K562 (cell line): Measurements from ENCODE around the gene TMEM87A. TPM values are rescaled to one million over a fixed set of nuclear protein-coding genes. Genes with fewer than 3 reads are reported as not detected.

ENCODE experiments used
- ARID2 ChIP-seq: fragments of 450-650 bp; IDR thresholded peaks from 2 replicates; pipeline ENCODE4 v1.6.1; 2017; ENCODE audit warnings: antibody characterized with exemption, mild to moderate bottlenecking
- CREBBP ChIP-seq: IDR thresholded peaks from one replicate; pipeline ENCODE4 v1.6.1; 2012; ENCODE audit warnings: low read depth, mild to moderate bottlenecking, control low read depth, inconsistent platforms, low read length
- DMBX1 ChIP-seq: fragments of 250-450 bp; sonication (Bioruptor Pico); IDR thresholded peaks from 2 replicates; pipeline ENCODE4 v1.8.0; 2022; ENCODE audit warnings: inconsistent platforms, mild to moderate bottlenecking, moderate library complexity, borderline replicate concordance
- DNMT1 ChIP-seq: fragments of 450-650 bp; IDR thresholded peaks from 2 replicates; pipeline ENCODE4 v1.6.1; 2016; ENCODE audit warnings: antibody characterized with exemption, mild to moderate bottlenecking
- ELF2 ChIP-seq: fragments of 250-450 bp; sonication (Bioruptor Pico); IDR thresholded peaks from 2 replicates; pipeline ENCODE4 v1.5.0; 2021; ENCODE audit warnings: mild to moderate bottlenecking
- FOXP1 ChIP-seq: sonication (generic); formaldehyde crosslinking; IDR thresholded peaks from 2 replicates; pipeline ENCODE4 v1.8.0; 2022; ENCODE audit warnings: mild to moderate bottlenecking, missing genetic modification reagents
- HMGN3 ChIP-seq: IDR thresholded peaks from 2 replicates; pipeline ENCODE4 v1.6.1; 2011; ENCODE audit warnings: borderline replicate concordance, low read depth, mild to moderate bottlenecking, mixed read lengths, low read length; ENCODE audit not compliant: insufficient read length; ENCODE audit errors: extremely low read depth
- NCOA4 ChIP-seq: fragments of 450-650 bp; IDR thresholded peaks from 2 replicates; pipeline ENCODE4 v1.6.1; 2018; ENCODE audit warnings: mild to moderate bottlenecking; ENCODE audit not compliant: partially characterized antibody
- RBM39 ChIP-seq: fragments of 200-400 bp; formaldehyde crosslinking; optimal IDR thresholded peaks from 2 replicates; pipeline ENCODE3; 2018; ENCODE audit warnings: low read depth, low read length
- SMARCB1 ChIP-seq: IDR thresholded peaks from 2 replicates; pipeline ENCODE4 v1.6.1; 2011; ENCODE audit warnings: improper control_type of control experiment, low read depth; ENCODE audit not compliant: insufficient read length
- SRSF1 ChIP-seq: fragments of 200-400 bp; formaldehyde crosslinking; IDR thresholded peaks from 2 replicates; pipeline ENCODE4 v1.6.1; 2017; ENCODE audit warnings: mild to moderate bottlenecking, low read depth, low read length, moderate library complexity
- TAF7 ChIP-seq: fragments of 450-650 bp; IDR thresholded peaks from 2 replicates; pipeline ENCODE4 v1.6.1; 2016; ENCODE audit warnings: missing genetic modification characterization, missing compliant biosample characterization
- ZNF24 ChIP-seq: fragments of 450-650 bp; IDR thresholded peaks from 2 replicates; pipeline ENCODE4 v1.6.1; 2016
- ZNF354B ChIP-seq: fragments of 250-450 bp; sonication (Bioruptor Pico); IDR thresholded peaks from 2 replicates; pipeline ENCODE4 v1.4.0; 2020
- ZNF436 ChIP-seq: fragments of 250-450, 450-650 bp; sonication (Bioruptor Pico); formaldehyde crosslinking; IDR thresholded peaks from 2 replicates; pipeline ENCODE4 v1.7.0; 2020; ENCODE audit warnings: mild to moderate bottlenecking
- polyA plus RNA-seq, 8 experiments: library from polyadenylated mRNA; depleted of rRNA in 4 of 8; stranded (reverse) in 5 of 8; unstranded in 3 of 8; fragments of >200 nt; fragmentation: Nextera tagmentation in 2 of 8; fragmentation: Illumina TruSeq in 1 of 8; extraction: Ambion mirVana in 2 of 8; extraction: Trizol in 1 of 8; gene quantifications; 2 replicates each; pipeline versions ENCODE4 v1.2.1 to v1.2.3, GENCODE V29; 2011 to 2014; ENCODE audit warnings: inconsistent platforms in 1 of 8, missing spikeins in 1 of 8
- total RNA-seq, 7 experiments: library from RNA; depleted of rRNA in 6 of 7; stranded (reverse); fragments of >200 nt in 6 of 7; fragmentation: Illumina TruSeq in 2 of 7; extraction: Trizol in 2 of 7; gene quantifications; 2 replicates each; pipeline versions ENCODE4 v1.2.1 to v1.2.3, GENCODE V29; 2011 to 2021; ENCODE audit warnings: low replicate concordance in 1 of 7
- TF ChIP-seq, protein P1 (sequence below), 2 experiments: fragments of 450-650 bp in 1 of 2; sonication (generic) in 1 of 2; formaldehyde crosslinking in 1 of 2; IDR thresholded peaks in 1 of 2; conservative IDR thresholded peaks in 1 of 2; 2 replicates each; pipeline versions ENCODE4 v1.6.1 to v1.8.1; 2016 to 2023; ENCODE audit warnings: mild to moderate bottlenecking in 2 of 2, moderate library complexity in 2 of 2, inconsistent platforms in 1 of 2, missing genetic modification reagents in 1 of 2
- TF ChIP-seq, protein P2 (sequence below): fragments of 450-650 bp; conservative IDR thresholded peaks from 2 replicates; pipeline ENCODE4 v1.6.1; 2016; ENCODE audit warnings: missing genetic modification characterization, low read depth, mild to moderate bottlenecking, control low read depth, missing compliant biosample characterization
- TF ChIP-seq, protein P3 (sequence below), 2 experiments: fragments of 200-800 bp in 1 of 2; sonication (Bioruptor generic) in 1 of 2; sonication (generic) in 1 of 2; formaldehyde crosslinking in 1 of 2; IDR thresholded peaks in 1 of 2; conservative IDR thresholded peaks in 1 of 2; 2 replicates each; pipeline versions ENCODE4 v1.5.0 to v1.6.1; 2016 to 2020; ENCODE audit warnings: missing compliant biosample characterization in 1 of 2, missing genetic modification characterization in 1 of 2, missing genetic modification reagents in 1 of 2
- TF ChIP-seq, protein P4 (sequence below): sonication (generic); formaldehyde crosslinking; IDR thresholded peaks from 2 replicates; pipeline ENCODE4 v1.8.0; 2022; ENCODE audit warnings: mild to moderate bottlenecking, missing genetic modification reagents, borderline replicate concordance
- TF ChIP-seq, protein P5 (sequence below): sonication (generic); formaldehyde crosslinking; IDR thresholded peaks from 2 replicates; pipeline ENCODE4 v1.9.0; 2022; ENCODE audit warnings: mild to moderate bottlenecking, missing genetic modification reagents

TMEM87A gene
- total and polyA plus RNA-seq, 9 of the 15 experiments (the other 6 are each of a cell fraction or from before 2014, with no cell fraction given): 16.6 to 43.3 (median 29.6) TPM

DNA sequence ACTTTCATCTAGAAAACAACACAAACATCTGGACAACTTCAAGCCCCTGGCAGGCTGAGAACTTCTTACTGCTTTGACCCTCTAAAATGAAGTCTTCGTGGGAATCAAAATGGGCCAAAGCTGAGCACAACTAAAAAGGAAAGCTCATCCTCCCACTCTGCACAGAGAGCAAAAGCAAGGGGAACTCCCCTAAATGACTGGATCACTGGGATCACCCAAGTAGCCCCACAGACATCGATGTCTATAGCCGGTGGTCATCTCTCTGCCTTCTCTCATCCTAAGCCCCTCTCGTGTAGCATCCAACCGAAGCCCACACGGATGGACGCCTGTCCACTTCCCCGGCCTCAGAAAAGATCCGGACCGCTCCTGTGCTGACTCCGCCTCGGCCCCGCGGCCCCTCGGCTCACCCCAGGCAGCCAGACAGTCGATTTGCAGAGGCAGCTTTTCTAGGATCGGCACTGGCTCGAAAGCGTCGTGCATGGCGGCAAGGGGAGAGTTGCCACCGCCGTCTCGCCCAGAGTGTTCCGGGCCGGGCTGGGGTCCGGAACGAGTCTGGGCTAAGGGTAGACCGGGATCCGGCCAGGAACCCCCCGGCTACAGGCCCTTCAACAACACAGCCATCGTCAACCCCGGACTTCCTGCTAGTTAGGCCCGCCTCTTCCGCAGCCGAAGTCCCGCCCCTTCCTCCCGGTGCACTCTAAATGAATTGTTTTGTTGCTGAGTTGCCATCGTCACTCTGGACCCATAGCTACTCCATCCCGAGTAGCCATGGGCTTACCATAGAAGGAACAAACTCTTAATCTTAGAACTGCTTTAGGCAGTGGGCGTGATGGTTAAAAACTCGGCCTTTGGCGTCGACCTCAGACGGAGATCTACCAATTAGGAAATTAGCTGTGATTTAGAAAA lies 65.3 kb downstream of the TMEM87A start, which contains the start of gene VPS39 (continued):
- TF ChIP-seq, protein P1, sequence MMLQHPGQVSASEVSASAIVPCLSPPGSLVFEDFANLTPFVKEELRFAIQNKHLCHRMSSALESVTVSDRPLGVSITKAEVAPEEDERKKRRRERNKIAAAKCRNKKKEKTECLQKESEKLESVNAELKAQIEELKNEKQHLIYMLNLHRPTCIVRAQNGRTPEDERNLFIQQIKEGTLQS (IDR thresholded peaks at IDR 0.05): no peak
- TF ChIP-seq, protein P1 (CRISPR knock-in tag; conservative IDR thresholded peaks at IDR 0.05): no peak
- no peak for TF ChIP-seq ZNF24
- no peak for TF ChIP-seq ARID2
- TF ChIP-seq FOXP1 (CRISPR knock-in tag): no peak
- no peak for TF ChIP-seq ZNF436 (CRISPR knock-in tag)
- no peak for TF ChIP-seq NCOA4
- no peak for TF ChIP-seq TAF7 (tag)
- no peak for TF ChIP-seq RBM39
- peak; percentile 90 for TF ChIP-seq ELF2
- TF ChIP-seq DNMT1: no peak
- no peak for TF ChIP-seq DMBX1 (CRISPR knock-in tag)
- TF ChIP-seq, protein P2, sequence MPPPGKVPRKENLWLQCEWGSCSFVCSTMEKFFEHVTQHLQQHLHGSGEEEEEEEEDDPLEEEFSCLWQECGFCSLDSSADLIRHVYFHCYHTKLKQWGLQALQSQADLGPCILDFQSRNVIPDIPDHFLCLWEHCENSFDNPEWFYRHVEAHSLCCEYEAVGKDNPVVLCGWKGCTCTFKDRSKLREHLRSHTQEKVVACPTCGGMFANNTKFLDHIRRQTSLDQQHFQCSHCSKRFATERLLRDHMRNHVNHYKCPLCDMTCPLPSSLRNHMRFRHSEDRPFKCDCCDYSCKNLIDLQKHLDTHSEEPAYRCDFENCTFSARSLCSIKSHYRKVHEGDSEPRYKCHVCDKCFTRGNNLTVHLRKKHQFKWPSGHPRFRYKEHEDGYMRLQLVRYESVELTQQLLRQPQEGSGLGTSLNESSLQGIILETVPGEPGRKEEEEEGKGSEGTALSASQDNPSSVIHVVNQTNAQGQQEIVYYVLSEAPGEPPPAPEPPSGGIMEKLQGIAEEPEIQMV (tag): no peak
- TF ChIP-seq HMGN3: peak; percentile 22
- TF ChIP-seq, protein P3, sequence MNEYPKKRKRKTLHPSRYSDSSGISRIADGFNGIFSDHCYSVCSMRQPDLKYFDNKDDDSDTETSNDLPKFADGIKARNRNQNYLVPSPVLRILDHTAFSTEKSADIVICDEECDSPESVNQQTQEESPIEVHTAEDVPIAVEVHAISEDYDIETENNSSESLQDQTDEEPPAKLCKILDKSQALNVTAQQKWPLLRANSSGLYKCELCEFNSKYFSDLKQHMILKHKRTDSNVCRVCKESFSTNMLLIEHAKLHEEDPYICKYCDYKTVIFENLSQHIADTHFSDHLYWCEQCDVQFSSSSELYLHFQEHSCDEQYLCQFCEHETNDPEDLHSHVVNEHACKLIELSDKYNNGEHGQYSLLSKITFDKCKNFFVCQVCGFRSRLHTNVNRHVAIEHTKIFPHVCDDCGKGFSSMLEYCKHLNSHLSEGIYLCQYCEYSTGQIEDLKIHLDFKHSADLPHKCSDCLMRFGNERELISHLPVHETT (CRISPR knock-in tag; conservative IDR thresholded peaks at IDR 0.05 in 1 of 2, IDR thresholded peaks at IDR 0.05 in 1 of 2): no peak
- TF ChIP-seq SRSF1: no peak
- no peak for TF ChIP-seq SMARCB1
- TF ChIP-seq, protein P4, sequence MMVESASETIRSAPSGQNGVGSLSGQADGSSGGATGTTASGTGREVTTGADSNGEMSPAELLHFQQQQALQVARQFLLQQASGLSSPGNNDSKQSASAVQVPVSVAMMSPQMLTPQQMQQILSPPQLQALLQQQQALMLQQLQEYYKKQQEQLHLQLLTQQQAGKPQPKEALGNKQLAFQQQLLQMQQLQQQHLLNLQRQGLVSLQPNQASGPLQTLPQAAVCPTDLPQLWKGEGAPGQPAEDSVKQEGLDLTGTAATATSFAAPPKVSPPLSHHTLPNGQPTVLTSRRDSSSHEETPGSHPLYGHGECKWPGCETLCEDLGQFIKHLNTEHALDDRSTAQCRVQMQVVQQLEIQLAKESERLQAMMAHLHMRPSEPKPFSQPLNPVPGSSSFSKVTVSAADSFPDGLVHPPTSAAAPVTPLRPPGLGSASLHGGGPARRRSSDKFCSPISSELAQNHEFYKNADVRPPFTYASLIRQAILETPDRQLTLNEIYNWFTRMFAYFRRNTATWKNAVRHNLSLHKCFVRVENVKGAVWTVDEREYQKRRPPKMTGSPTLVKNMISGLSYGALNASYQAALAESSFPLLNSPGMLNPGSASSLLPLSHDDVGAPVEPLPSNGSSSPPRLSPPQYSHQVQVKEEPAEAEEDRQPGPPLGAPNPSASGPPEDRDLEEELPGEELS (CRISPR knock-in tag): no peak
- TF ChIP-seq ZNF354B (CRISPR knock-in tag): no peak
- no peak for TF ChIP-seq CREBBP
- TF ChIP-seq, protein P5, sequence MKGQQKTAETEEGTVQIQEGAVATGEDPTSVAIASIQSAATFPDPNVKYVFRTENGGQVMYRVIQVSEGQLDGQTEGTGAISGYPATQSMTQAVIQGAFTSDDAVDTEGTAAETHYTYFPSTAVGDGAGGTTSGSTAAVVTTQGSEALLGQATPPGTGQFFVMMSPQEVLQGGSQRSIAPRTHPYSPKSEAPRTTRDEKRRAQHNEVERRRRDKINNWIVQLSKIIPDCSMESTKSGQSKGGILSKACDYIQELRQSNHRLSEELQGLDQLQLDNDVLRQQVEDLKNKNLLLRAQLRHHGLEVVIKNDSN (CRISPR knock-in tag): no peak
